B cell (primary cell): ENCODE measurements around the gene C1QL1. TPM values are rescaled to one million over a fixed set of nuclear protein-coding genes. Genes with fewer than 3 reads are reported as not detected.

Source experiments
- ATAC-seq: fragments of 200-7000 bp; cut with Tn5 transposase; one replicate; pipeline ENCODE4 v1.10.0; 2021; ENCODE audit warnings: low read depth, mild to moderate bottlenecking, moderate number of reproducible peaks, moderate library complexity
- CTCF ChIA-PET: fragments of 350-600 bp; sonication (Branson Sonifier 250); formaldehyde crosslinking; loops from one replicate; lab custom pipeline; 2021; ENCODE audit warnings: antibody characterized with exemption, inconsistent platforms; lab: Charles Lee
- POLR2A ChIA-PET: fragments of 350-600 bp; sonication (Branson Sonifier 250); formaldehyde crosslinking; loops from one replicate; lab custom pipeline; 2021; ENCODE audit warnings: antibody characterized with exemption; lab: Charles Lee
- DNase-seq: peaks from one replicate; pipeline ENCODE4 v3.0.0; 2013
- H2AFZ ChIP-seq: 2 replicates; pipeline ENCODE4 v1.6.1; 2012; ENCODE audit warnings: mild to moderate bottlenecking, low read depth, low read length; ENCODE audit not compliant: insufficient read depth, poor library complexity, severe bottlenecking
- H3K27ac ChIP-seq, 2 donors: 1 replicate in 1 of 2; 2 replicates in 1 of 2; pipeline ENCODE4 v1.5.1; 2012 to 2013; ENCODE audit warnings: low read length in 2 of 2, mild to moderate bottlenecking in 2 of 2, moderate library complexity in 1 of 2
- H3K27me3 ChIP-seq, 4 experiments: fragments of 200-600 bp in 1 of 4; sonication (generic) in 1 of 4; replicated peaks in 1 of 4; 1 replicate in 2 of 4; 2 replicates in 2 of 4; pipeline versions ENCODE4 v1.6.1 to v1.7.0; 2013 to 2016; ENCODE audit warnings: low read length in 3 of 4, mild to moderate bottlenecking in 2 of 4, mixed read lengths in 1 of 4, moderate library complexity in 1 of 4; ENCODE audit not compliant: insufficient read depth in 4 of 4, control insufficient read depth in 3 of 4; ENCODE audit errors: control extremely low read depth in 1 of 4
- H3K36me3 ChIP-seq, 2 experiments: replicated peaks in 1 of 2; 1 replicate in 1 of 2; 2 replicates in 1 of 2; pipeline versions ENCODE4 v1.6.1 to v1.7.1; 2013; ENCODE audit warnings: low read length in 1 of 2; ENCODE audit not compliant: insufficient read depth in 2 of 2, control insufficient read depth in 1 of 2; ENCODE audit errors: control extremely low read depth in 1 of 2, extremely low read depth in 1 of 2
- H3K4me1 ChIP-seq, 2 donors: fragments of 200-600 bp in 1 of 2; sonication (generic) in 1 of 2; 1 replicate in 1 of 2; 2 replicates in 1 of 2; pipeline versions ENCODE4 v1.5.1 to v1.6.1; 2013 to 2017; ENCODE audit warnings: low read length in 2 of 2; ENCODE audit not compliant: control insufficient read depth in 2 of 2, insufficient read depth in 2 of 2
- H3K4me2 ChIP-seq: replicated peaks from 2 replicates; pipeline ENCODE3; 2012; ENCODE audit warnings: mild to moderate bottlenecking, low read depth, low read length; ENCODE audit not compliant: poor library complexity, severe bottlenecking
- H3K4me3 ChIP-seq, 5 experiments: fragments of 200-600 bp in 1 of 5; sonication (generic) in 1 of 5; 1 replicate in 3 of 5; 2 replicates in 2 of 5; pipeline versions ENCODE4 v1.5.1 to v1.7.0; 2011 to 2016; ENCODE audit warnings: low read length in 4 of 5, mild to moderate bottlenecking in 4 of 5, low read depth in 2 of 5, control low read depth in 1 of 5, moderate library complexity in 1 of 5; ENCODE audit not compliant: insufficient read depth in 1 of 5; ENCODE audit errors: control extremely low read depth in 1 of 5, extremely low read depth in 1 of 5
- H3K79me2 ChIP-seq: fragments of 200-600 bp; sonication (generic); one replicate; pipeline ENCODE4 v1.6.0; 2016; ENCODE audit warnings: low read length; ENCODE audit not compliant: control insufficient read depth, insufficient read depth
- H3K9ac ChIP-seq: fragments of 200-600 bp; sonication (generic); 2 replicates; pipeline ENCODE4 v1.6.1; 2017; ENCODE audit warnings: mild to moderate bottlenecking, low read length, moderate library complexity
- H3K9me3 ChIP-seq, 3 donors: one replicate each; pipeline versions ENCODE4 v1.6.1 to v1.7.1; 2013; ENCODE audit warnings: low read length in 2 of 3; ENCODE audit not compliant: control insufficient read depth in 2 of 3, insufficient read depth in 1 of 3; ENCODE audit errors: control extremely low read depth in 1 of 3
- H4K20me1 ChIP-seq: 2 replicates; pipeline ENCODE4 v1.6.0; 2012; ENCODE audit warnings: mild to moderate bottlenecking, low read length; ENCODE audit not compliant: insufficient read depth, control insufficient read depth, poor library complexity, severe bottlenecking
- H3K27ac Mint-ChIP-seq: one replicate; pipeline ENCODE4 v1.8.0; 2021; ENCODE audit warnings: mixed read lengths
- H3K27me3 Mint-ChIP-seq: one replicate; pipeline ENCODE4 v1.8.0; 2021; ENCODE audit warnings: mixed read lengths
- H3K4me1 Mint-ChIP-seq: one replicate; pipeline ENCODE4 v1.8.0; 2021; ENCODE audit warnings: mixed read lengths
- H3K4me3 Mint-ChIP-seq: one replicate; pipeline ENCODE4 v1.8.0; 2021; ENCODE audit warnings: mixed read lengths
- H3K9me3 Mint-ChIP-seq: one replicate; pipeline ENCODE4 v1.8.0; 2022; ENCODE audit warnings: mixed read lengths; ENCODE audit not compliant: insufficient read depth
- EZH2 ChIP-seq: IDR thresholded peaks from 2 replicates; pipeline ENCODE4 v1.6.1; 2012; ENCODE audit warnings: borderline replicate concordance, low read depth, mild to moderate bottlenecking, moderate library complexity, low read length; ENCODE audit not compliant: insufficient read depth, poor library complexity, severe bottlenecking
- WGBS: methylation state at CpG from one replicate; pipeline ENCODE4 v1.1.5; 2013; ENCODE audit warnings: missing lambda C conversion rate; ENCODE audit not compliant: insufficient coverage; 5-methylcytosine and 5-hydroxymethylcytosine counted together
- intact Hi-C: fragments of 100-400 bp; cut with micrococcal nuclease; formaldehyde crosslinking; loops from one replicate; pipeline ENCODE4 v1.10.0; 2022
- polyA plus RNA-seq: library from polyadenylated mRNA; depleted of rRNA; stranded (reverse); fragments of >200 nt; gene quantifications from 2 replicates; pipeline ENCODE4 v1.2.3, GENCODE V29; 2012
- total RNA-seq, 2 donors: library from RNA; stranded (reverse); fragments of 120-200 nt in 1 of 2; gene quantifications; 1 replicate in 1 of 2; 2 replicates in 1 of 2; pipeline versions ENCODE4 v1.2.3 to v1.2.4, GENCODE V29; 2013 to 2022
- TF ChIP-seq, protein P1 (sequence below): fragments of 200-600 bp; IDR thresholded peaks from one replicate; pipeline ENCODE4 v1.8.0; 2022; ENCODE audit warnings: antibody characterized with exemption, mild to moderate bottlenecking

C1QL1 gene
- total and polyA plus RNA-seq, 2 donors (not counting 1 experiment from before 2014, with no cell fraction given), result not detected

DNA sequence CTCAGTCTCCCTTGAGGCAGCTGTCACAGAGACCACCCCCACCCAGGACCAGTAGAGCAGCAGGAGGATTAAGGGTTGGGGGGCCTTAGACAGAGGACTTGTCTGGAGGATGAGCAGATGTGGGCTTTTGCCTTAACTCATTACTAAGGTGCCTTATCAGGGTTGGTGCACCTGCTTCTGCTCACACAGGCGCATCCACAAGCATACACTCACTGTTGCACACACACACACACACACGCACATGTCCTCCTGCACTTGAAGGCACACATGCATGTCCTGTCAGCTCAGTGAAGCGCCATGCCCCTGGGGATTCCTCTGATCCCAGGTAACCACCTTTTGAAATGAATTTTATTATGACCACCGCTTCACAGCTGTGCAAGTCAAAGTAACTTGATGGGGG, 54.0 kb downstream of the C1QL1 start:
- Histone ChIP-seq H3K79me2 (no peaks in the 10 kb centered on the region), H3K4me3 (no peak overlapping the region), H3K27ac (no peak overlapping the region), H3K4me2 (no peak overlapping the region), H2AFZ (no peak overlapping the region), H3K36me3 (no peaks in the 10 kb centered on the region), H3K4me1 (peaks cover 9 to 13% of the 10 kb centered on the region in 2 donors), H3K27me3 (peaks cover 0 to 35% (median 8%) of the 10 kb centered on the region in 4 experiments), H3K9ac (no peak overlapping the region), H4K20me1 (no peaks in the 10 kb centered on the region), H3K9me3 (peaks cover 0 to 7% (median 0%) of the 10 kb centered on the region in 3 donors)
- WGBS, result 53% methylated on average over 4 of the region's 4 CpGs
- CTCF ChIA-PET, result no interaction called here
- ATAC-seq (no peak), DNase-seq (no peak)
- Mint-ChIP-seq H3K4me1 (peaks cover 16% of the 10 kb centered on the region), H3K27ac (no peak overlapping the region), H3K4me3 (no peak overlapping the region), H3K27me3 (peaks cover 33% of the 10 kb centered on the region), H3K9me3 (no peaks in the 10 kb centered on the region)
- POLR2A ChIA-PET, result no interaction called here
- intact Hi-C loops, result no loop called here
- TF ChIP-seq EZH2, result no peak
- TF ChIP-seq, protein P1, sequence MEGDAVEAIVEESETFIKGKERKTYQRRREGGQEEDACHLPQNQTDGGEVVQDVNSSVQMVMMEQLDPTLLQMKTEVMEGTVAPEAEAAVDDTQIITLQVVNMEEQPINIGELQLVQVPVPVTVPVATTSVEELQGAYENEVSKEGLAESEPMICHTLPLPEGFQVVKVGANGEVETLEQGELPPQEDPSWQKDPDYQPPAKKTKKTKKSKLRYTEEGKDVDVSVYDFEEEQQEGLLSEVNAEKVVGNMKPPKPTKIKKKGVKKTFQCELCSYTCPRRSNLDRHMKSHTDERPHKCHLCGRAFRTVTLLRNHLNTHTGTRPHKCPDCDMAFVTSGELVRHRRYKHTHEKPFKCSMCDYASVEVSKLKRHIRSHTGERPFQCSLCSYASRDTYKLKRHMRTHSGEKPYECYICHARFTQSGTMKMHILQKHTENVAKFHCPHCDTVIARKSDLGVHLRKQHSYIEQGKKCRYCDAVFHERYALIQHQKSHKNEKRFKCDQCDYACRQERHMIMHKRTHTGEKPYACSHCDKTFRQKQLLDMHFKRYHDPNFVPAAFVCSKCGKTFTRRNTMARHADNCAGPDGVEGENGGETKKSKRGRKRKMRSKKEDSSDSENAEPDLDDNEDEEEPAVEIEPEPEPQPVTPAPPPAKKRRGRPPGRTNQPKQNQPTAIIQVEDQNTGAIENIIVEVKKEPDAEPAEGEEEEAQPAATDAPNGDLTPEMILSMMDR, result no peak

DNA sequence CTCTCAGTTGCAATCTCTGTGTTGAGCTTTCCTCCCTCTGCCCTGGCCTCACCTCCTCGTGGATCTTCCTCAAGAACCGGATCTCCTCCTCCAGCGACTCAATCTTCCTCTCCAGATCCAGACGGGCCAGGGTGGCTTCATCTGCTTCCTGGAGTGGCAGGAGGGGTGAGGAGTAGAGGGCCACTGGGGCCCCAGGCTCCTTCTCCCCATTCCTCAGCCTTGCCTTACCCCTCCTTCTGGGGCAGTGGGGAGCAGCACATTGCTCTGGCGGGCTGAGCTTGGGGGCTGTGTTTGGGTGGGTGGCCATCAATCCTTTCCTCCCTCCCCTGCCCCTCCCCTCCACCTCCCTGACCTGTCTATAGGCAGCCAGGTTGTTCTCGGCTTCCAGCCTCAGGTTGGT, 54.4 kb downstream of the C1QL1 start:
- H3K4me1 Mint-ChIP-seq, result peaks cover 16% of the 10 kb centered on the region
- peak overlapping the region; percentile 41 for H2AFZ ChIP-seq

More for the DNA sequence above, 54.4 kb downstream of the C1QL1 start:
- ATAC-seq (no peak), DNase-seq (no peak)
- no peaks in the 10 kb centered on the region for H3K79me2 ChIP-seq
- intact Hi-C loops, result no loop called here
- no peak overlapping the region for H3K27ac ChIP-seq
- Mint-ChIP-seq H3K9me3 (no peaks in the 10 kb centered on the region), H3K27me3 (peaks cover 35% of the 10 kb centered on the region), H3K4me3 (no peak overlapping the region), H3K27ac (no peak overlapping the region)
- ChIA-PET CTCF (interaction anchor here (1.2 kb wide), 1 partner anchor 185 kb away, joined by 5 read pairs; no protein-coding TSS in a partner anchor), POLR2A (no interaction called here)
- H3K9ac ChIP-seq, result no peak overlapping the region
- H3K9me3 ChIP-seq, result peaks cover 0 to 7% (median 0%) of the 10 kb centered on the region in 3 donors
- no peak overlapping the region for H3K4me3 ChIP-seq
- WGBS, result no CpG with 5 or more reads among the region's 6 CpGs
- no peak for TF ChIP-seq EZH2
- TF ChIP-seq, protein P1, result no peak
- peaks cover 9 to 13% of the 10 kb centered on the region in 2 donors for H3K4me1 ChIP-seq
- H4K20me1 ChIP-seq, result no peaks in the 10 kb centered on the region
- H3K27me3 ChIP-seq, result peaks cover 0 to 35% (median 8%) of the 10 kb centered on the region in 4 experiments
- no peak overlapping the region for H3K4me2 ChIP-seq
- H3K36me3 ChIP-seq, result no peaks in the 10 kb centered on the region
